HG03139 (cell line): ENCODE data around the gene MEGF6.
"Not testable (repeated sequence)": the region's sequence is repeated elsewhere in the genome, so short reads cannot be mapped to it uniquely, and the experiment has no call there.

Source experiments
- ATAC-seq: cut with Tn5 transposase; IDR thresholded peaks from one replicate; pipeline ENCODE4 v1.9.1; 2021; ENCODE audit not compliant: unreplicated experiment

MEGF6 gene

DNA sequence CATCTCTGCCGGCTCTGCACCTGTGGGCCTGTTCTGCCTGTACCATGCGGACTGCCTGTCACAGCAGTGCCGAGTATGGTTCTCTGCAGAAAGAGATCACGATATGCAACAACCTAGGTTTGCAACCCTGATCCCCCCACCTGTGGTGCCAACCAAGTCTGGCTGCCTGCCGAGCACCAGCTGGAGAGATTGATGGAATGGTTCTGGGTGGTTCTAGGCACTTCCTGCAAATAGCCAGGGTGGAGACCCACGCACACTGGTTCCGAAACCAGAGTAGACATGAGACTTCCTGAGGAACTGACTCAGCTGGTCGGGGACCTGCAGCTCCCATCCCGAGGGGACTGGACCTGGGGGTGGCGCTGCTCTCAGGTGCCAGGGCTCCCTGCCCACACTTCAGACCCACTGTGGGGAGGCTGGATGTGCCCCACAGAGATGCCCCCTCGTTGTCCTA is 18.9 kb upstream of the MEGF6 start:
- no peak for ATAC-seq

DNA sequence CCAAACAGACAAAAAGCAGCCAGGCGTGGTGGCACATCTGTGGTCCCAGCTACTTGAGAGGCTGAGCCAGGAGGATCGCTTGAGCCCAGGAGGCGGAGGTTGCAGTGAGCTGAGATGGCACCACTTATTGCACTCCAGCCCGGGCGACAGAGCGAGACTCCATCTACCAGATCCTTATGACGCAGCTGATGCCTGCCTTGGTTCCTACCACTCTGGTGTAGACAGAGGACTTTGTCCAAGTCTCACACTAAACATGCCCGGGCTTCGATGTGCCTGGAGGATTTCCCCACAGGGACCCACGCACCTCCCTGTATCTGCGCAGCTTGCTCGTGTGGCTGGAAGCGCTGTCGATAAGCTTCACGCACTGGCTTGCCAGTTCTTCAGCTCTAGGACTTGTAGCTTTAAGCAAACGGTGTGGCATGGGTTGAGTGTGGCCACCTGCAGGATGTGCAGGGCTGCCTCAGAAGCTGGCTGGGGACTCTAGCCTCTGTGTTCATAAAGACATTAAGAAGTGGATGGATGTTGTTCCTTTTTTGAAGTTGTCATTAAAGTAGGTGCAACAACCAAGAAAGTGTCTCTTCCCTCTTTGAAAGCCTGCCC is 18.4 kb upstream of the MEGF6 start:
- no peak for ATAC-seq

DNA sequence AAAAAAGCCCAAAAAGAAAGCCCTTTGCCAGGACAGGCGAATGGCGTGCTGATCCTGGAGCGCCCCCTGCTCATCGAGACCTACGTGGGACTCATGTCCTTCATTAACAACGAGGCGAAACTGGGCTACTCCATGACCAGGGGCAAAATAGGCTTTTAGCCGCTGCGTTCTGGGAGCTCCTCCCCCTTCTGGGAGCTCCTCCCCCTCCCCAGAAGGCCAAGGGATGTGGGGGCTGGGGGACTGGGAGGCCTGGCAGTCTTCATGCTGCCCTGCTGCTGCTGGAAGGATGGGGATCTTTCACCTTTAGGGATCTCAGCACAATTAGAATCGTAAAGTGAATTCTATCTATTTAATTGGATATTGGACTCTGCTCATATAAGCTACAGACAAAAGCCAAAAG is 17.1 kb upstream of the MEGF6 start:
- no peak for ATAC-seq

DNA sequence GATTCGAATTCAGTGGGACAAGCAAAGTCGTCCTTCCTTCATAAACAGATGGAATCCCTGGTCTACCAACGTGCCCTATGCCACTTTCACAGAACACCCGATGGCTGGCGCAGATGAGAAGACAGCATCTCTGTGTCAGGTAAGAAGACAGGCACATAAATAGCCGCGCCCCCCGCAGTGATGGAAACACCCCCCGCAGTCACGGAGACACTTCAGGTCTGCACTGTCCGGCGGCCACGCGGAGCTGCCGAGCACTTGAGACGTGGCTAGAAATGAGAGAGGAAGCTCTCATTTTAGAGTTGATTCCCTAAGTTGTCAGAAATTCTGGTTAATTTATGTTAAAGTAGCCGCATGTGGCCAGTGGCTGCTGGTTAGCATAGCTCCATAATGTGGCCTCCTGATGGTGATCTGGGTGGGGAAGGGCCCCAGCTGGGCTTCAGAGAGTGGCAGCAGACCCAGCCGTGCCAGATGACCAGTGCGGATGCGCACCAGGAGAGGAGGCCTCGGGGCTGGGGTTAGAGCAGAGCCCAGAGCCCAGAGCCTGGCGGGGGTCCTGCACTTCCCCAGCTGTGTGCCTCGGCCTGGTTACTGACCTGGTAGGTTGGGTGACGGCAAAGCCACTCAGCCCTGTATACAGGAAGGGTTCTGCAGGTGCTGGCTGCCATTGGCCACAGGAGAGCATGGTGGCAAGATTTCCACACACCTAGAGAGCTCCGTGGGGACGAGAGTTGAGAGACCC is 16.4 kb upstream of the MEGF6 start:
- ATAC-seq, result no peak

DNA sequence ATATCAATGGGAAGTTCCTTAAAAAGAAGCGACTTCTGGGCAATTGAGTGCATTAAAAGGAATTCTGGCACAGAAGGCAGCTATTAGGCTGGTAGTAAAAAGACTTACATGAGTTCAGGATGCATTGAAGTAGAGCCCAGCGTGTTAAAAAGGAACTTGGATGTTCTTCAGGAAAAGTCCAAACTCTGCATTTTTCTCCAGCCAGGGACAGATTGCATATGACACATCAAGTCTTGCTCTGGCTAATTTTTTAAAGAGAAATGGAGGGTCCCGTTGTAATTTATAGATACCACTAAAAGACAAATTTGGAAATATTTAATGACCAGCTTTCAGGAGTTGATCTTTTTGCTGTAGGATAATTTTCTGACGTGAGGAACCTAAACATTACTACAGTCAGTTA is 14.7 kb upstream of the MEGF6 start:
- no peak for ATAC-seq

DNA sequence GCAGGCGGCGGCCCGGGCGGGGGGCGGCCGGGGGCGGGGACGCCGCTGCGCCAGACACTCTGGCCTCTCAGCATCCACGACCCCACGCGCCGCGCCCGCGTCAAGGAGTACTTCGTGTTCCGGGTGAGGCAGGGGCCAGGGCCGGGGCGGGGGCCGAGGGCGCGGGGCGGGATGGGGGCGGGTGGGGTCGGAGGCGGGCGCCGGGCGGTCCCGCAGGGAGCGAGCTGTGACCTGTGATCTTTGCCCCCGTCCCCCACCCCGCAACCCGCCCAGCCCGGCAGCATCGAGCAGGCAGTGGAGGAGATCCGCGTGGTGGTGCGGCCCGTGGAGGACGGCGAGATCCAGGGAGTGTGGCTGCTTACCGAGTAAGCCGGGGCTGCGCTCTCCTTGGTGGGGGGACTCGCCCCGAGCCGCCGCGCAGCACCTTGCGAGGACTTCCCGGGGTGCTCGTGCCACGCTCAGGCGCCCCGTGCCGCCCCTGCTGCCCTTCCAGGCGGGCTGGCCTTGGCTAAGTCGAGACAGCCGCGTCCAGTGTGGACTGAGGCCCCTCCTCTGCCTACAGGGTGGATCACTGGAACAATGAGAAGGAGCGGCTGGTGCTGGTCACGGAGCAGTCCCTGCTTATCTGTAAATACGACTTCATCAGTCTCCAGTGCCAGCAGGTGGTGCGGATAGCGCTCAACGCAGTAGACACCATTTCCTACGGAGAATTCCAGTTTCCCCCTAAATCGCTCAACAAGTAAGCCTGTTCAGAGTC is 14.0 kb upstream of the MEGF6 start:
- ATAC-seq, result peak; percentile 9

DNA sequence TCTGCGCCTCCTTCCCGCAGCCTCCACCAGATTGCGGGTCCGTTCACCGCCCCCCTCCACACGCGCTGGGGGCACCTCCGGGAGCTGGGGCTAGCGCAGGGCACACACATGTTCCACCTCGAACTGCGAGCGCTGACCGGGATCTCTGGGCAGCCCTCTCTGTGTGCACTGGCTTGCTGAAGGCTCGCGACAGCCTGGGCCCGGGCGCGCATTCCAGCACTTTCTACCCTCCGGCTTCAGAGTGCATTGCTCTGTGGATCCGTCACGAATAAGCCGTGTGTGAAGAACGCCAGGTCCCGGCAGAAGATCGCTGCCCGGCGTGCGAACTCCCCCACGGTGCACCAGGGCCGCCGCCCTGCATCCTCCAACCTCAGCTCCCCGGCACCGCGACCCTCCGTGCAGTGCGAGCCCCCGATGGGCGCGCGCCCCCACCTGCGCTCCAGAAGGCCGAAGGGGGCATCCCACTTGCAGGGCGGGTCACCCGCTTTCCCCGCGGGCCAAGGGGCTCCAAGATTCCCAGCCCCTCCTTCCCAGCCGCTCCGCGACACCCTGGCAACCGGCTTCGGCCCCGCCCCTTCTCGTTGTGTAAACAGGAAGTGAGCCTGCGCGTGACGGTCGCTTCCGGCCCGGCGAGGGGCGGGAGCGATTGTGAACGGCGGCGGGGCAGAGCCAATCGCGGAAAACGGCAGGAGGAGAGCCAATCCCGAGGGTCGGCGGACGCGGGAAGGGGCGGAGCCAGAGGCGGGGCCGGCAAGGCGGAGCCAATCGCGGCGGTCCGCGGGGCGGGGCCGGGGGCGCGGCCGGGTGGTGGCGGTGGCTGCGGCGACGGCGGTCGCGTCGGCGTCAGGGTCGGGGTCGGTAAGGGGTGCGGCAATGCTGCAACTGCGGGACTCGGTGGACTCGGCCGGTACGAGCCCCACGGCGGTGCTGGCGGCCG is 13.2 kb upstream of the MEGF6 start, which contains the start of gene TPRG1L:
Gene TPRG1L, plus strand, starts transcription at position 816 of the 937 bp plus-strand sequence. Its CDS starts 58 bp downstream, at position 874.
- peak; percentile 92 for ATAC-seq

DNA sequence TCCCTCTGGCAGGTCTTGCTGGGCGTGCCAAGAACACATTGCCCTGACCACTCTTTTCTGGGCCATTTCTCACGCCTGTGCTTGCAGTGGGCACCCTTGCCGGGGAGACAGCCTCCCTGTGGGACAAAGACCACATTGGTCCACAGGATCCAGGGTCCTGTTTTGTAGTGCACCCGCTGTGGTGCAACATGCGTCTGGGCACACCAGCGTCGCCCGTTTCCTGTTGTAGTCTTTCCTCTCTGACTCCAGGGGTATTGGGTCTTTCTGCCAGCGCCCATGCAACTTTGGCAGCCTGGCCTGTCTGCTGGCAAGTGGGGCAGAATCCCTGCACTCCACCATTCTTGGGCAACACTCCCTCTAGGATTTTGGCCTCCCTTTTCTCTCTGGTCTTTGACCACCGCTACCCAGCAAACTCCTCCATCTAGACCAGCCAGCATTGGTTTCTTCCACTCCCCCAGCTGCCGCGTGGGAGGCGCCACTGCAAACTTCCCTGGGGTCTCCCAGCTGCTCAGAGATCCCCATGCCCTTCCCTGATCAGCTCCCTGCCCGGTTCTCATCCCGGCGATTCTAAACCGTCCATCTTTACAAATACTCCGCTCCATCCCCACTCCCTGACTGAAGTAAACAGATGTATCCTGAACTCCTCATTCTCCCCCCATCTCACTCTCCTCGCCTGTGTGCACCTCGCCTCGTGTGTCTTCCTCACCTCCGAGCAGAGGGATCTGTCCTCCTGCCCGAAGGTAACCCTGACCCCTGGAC is 12.3 kb upstream of the MEGF6 start:
- no peak for ATAC-seq

DNA sequence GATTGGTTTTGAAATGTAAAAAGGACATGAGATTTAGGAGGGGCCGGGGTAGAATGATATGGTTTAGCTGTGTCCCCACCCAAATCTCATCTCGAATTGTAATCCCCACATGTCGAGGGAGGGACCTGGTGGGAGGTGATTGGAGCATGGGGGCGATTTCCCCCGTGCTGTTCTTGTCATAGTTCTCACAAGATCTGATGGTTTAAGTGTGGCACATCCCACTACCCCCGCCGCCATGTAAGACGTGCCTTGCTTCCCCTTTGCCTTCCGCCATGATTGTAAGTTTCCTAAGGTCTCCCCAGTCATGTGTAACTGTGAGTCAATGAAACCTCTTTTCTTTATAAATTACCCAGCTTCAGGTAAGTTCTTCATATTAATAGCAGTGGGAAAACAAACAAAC is 10.8 kb upstream of the MEGF6 start:
- not testable (repeated sequence) for ATAC-seq

DNA sequence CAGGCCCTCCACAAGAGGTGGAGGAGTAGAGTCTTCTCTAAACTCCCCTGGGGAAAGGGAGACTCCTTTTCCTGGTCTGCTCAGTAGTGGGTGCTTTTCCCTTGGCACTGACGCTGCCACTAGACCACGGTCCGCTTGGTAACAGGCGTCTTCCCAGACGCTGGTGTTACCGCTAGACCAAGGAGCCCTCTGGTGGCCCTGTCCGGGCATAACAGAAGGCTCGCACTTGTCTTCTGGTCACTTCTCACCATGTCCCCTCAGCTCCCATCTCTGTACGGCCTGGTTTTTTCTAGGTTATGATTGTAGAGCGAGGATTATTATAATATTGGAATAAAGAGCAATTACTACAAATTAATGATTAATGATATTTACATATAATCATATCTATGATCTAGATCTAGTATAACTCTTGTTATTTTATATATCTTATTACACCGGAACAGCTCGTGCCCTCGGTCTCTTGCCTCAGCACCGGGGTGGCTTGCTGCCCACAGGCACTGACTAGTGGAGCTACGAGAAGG is 9.9 kb upstream of the MEGF6 start:
- not testable (repeated sequence) for ATAC-seq

DNA sequence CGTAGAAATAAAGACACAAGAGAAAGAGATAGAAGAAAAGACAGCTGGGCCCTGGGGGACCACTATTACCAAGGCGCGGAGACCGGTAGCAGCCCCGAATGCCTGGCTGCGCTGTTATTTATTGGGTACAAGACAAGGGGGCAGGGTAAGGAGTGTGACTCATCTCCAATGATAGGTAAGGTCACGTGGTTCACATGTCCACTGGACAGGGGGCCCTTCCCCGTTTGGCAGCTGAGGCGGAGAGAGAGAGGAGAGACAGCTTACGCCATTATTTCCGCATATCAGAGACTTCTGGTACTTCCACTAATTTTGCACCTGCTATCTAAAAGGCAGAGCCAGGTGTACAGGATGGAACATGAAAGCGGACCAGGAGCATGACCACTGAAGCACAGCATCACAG is 9.4 kb upstream of the MEGF6 start:
- ATAC-seq, result no peak

DNA sequence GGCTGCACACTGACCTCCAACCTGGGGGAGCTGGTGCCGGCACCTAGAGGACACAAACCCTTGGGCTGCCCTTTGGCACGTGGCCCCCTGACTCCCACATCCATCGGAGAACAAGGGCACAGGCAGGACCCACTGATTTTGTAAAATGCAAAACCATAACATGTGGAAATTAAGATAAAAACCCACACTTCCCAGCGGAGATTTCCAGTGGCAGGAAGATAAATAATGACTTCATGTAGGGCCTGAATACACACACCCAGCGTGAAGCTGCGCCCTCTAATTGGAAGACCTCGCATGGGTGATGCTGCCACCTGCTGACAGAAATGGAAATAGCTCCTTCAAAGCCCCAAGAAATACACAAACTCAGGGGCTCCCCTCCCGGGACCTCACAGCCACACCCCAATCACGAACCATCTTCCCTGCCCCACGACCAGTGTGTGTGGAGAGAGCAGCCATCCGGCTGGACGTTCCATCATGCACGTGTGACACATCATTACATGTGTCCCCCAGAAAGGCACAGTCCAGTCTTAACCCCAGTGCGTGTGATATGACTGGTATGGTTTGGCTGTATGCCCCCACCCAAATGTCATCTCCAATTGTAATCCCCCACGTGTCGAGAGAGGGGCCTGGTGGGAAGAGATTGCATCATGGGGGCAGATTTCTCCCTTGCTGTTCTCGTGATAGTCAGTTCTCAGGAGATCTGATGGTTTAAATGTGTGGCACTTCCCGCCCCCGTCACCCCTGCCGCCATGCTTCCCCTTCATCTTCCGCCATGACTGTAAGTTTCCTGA is 7.8 kb upstream of the MEGF6 start:
- ATAC-seq, result peak; percentile 57

DNA sequence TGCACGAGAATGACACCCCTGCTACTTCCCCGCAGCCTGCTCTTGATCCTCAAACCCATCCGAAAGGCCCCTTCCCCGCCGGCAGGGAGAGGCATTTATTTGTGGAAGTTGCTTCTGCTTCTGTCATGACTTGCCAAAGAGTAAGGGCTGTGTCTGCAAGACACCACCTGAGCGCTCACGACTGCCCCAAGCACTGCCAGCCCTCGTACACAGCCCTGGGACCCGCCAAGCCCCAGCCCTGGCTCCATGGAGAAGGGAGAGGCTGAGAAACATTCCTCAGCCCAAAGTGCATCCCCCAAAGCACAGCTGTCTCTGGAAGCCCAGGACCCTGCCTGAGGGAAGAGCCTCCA is 7.2 kb upstream of the MEGF6 start:
- ATAC-seq, result no peak

DNA sequence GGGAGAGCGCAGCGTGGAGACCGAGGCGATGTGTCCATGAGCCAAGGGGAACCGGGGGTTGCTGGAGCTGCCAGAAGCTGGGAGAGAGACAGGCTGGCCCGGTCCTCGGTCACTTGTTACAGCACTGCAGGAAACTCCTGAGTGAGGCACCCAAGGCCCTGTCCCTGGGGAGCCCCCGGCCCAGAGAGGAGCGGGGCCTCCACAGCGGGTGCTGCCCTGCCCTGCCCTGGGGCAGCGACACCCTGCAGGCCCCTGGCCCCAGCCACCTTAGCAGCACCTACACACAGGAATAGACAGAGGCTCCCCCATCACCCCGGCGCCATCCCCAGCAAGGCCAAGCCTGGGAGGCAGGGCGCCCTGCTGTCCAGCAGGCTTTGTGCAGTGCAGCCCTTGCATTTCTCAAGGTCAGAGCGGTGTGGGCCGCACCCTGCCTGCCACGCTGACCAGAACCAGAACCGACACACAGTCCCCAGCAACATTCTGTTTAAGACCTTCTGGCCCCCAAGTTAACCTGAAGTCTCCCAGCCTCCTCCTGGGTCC is 6.6 kb upstream of the MEGF6 start:
- no peak for ATAC-seq

DNA sequence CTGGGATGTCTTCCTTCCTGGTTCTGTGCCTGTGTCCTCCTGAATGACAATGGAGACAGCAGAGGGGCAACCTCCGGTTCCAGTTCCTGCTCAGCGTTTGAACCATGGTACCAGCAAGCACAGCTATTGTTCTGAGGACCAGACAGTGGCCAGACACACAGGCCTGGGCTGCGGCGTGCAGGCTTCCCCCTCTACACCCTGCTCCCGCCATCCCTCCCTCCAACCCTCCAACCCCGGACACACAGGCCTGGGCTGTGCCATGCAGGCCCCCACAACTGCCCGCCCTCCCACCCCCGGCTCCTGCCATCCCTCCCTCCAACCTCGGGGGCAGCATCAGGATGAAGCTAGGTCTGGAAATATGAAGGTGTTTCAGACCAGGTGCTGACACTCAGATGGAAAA is 5.6 kb upstream of the MEGF6 start:
- no peak for ATAC-seq

DNA sequence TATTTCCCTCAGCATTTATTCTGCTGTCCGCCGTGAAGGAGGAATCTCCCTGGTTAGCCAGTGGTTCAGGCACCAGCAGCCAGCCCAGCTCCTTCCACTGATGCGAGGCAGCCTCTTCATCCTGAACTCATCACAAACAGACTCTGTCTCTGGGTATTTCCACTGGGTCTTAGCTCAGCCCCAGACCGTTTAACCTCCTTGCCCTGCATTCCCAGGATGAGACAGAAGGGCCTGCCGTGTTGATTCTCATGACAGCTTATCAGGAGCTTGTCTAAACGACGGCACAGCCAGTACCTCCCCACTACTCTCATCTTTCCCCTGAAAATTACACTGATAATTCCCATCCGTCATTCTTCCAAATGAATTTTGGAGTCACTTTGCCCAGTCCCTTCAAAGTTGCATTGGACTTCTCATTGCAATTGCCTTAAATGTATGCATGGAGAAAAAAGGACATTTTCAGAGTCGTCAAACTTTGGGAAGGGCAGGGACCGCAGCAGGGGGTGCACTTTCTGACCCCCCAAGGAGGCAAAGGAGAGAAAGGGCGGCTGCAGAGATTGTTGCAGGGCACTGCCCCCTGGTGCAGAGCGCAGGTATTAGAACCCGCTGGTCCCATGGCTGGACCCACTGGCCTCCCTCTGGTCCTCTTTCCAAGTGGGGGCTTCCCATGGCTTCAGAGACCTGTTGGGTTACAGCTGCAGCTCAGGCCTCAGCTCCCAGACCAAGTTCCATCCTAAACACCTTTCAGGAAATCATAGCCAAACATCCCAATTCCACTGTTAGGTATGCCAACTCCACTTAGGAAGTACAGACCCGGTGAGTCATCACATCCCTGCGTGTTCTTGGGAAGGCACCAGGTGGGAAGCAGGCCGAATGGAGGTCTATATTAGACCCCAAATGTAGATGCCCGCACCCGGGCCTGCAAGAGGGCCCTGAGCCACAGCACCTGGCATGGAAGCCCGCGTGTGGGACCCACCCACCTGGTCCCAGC is 3.7 kb upstream of the MEGF6 start:
- no peak for ATAC-seq

DNA sequence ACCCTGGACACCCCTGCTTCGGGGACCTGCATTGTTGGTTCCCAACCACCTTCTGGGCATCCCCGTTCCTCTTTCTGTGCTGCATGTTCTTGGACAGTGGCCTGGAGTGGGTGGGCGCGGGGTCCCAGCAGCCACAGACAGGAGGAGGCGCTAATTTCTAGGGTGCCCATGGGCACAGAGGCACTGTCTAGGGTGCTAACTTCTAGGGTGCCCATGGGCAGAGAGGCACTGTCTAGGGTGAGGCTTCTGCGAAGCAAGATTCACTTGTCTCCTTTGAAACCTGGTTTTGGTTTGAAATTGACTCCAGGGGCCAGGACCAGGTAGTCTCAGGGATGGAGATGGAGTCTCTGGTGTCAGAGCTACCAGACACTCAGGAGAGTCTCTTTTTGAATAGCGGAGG is 815 bp upstream of the MEGF6 start:
- ATAC-seq, result no peak
